Measurements from ENCODE around the gene UTP15. TPM values are rescaled to one million over a fixed set of nuclear protein-coding genes. Genes with fewer than 3 reads are reported as not detected.

The UTP15 gene
- polyA plus RNA-seq, 3 donors = 2.8 to 8.6 (median 2.8) TPM

DNA sequence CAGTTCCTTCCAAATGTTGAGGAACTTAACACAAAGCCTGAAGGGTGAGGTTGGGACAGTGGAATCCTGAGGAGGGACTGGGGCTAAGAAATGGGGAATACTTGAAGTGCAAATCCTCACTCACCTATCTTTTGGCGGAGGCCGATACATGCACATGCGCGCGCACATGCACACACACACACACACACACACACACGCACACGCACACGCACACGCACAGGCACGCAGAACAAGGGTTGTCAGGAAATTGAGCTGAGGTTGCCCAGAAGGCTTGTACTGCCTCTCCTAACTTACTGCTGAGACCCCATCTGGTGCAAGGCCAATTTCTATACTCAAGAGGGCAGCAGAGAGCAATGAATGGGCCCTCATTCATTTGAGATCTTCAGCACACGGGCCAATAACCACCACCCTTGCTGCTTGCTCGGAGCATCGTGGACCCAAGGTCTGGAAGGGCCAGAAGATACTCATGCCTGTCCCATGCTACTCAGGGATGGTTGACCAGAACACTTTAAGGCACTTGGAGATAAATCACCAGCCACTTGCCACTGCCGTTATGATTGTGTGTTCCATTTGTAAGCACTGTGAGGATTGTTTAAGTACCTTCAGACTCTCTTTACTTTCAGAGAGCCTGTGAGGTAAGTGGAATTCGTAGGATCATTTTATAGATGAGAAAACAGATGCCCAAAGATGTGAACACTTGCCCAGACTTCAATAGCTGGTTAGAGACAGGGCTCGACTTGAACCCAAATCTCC lies 45.8 kb upstream of the UTP15 start:
- Mint-ChIP-seq H3K27ac (no peak overlapping the region), H3K27me3 (ENCODE audit: low read depth in 3 of 3) (peaks cover 0 to 1% (median 1%) of the 10 kb centered on the region in 3 donors), H3K4me3 (no peak overlapping the region), H3K36me3 (no peaks in the 10 kb centered on the region), H3K9me3 (no peaks in the 10 kb centered on the region), H3K4me1 (peaks cover 9% of the 10 kb centered on the region)
- no peak overlapping the region for H2AFZ ChIP-seq (ENCODE audit: insufficient read depth, low read depth, low read length, poor library complexity, severe bottlenecking)
- 33% methylated on average over 3 of the region's 16 CpGs for WGBS (ENCODE audit: insufficient coverage)
- no peak overlapping the region for H3K4me3 ChIP-seq (replicated peaks in 1 of 3; ENCODE audit: low read depth in 2 of 3, low read length in 3 of 3)
- intact Hi-C loops (cut with micrococcal nuclease) = loop anchor here in 1 of 2 donors (2.0 kb wide), 1 partner anchor 17 kb away; no protein-coding TSS in a partner anchor
- TF ChIP-seq, protein P1, sequence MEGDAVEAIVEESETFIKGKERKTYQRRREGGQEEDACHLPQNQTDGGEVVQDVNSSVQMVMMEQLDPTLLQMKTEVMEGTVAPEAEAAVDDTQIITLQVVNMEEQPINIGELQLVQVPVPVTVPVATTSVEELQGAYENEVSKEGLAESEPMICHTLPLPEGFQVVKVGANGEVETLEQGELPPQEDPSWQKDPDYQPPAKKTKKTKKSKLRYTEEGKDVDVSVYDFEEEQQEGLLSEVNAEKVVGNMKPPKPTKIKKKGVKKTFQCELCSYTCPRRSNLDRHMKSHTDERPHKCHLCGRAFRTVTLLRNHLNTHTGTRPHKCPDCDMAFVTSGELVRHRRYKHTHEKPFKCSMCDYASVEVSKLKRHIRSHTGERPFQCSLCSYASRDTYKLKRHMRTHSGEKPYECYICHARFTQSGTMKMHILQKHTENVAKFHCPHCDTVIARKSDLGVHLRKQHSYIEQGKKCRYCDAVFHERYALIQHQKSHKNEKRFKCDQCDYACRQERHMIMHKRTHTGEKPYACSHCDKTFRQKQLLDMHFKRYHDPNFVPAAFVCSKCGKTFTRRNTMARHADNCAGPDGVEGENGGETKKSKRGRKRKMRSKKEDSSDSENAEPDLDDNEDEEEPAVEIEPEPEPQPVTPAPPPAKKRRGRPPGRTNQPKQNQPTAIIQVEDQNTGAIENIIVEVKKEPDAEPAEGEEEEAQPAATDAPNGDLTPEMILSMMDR (IDR thresholded peaks at IDR 0.05) = peak; percentile 67
- H3K9ac ChIP-seq (ENCODE audit: insufficient read depth, low read length, poor library complexity, severe bottlenecking) = no peak overlapping the region
- peak; percentile 48 to 61 (median 58) for DNase-seq
- no peaks in the 10 kb centered on the region for H3K36me3 ChIP-seq (replicated peaks in 1 of 2; ENCODE audit: control insufficient read depth in 1 of 2, insufficient read depth in 2 of 2, low read length in 2 of 2)
- H3K4me2 ChIP-seq (replicated peaks; ENCODE audit: extremely low read depth, low read length, poor library complexity, severe bottlenecking) = no peak overlapping the region
- no peaks in the 10 kb centered on the region for H4K20me1 ChIP-seq (ENCODE audit: insufficient read depth, low read length)
- no peaks in the 10 kb centered on the region for H3K4me1 ChIP-seq (ENCODE audit: control insufficient read depth in 1 of 2, insufficient read depth in 2 of 2, low read length in 2 of 2)
- H3K27ac ChIP-seq (ENCODE audit: low read depth in 1 of 2, low read length in 2 of 2) = no peak overlapping the region
- H3K27me3 ChIP-seq (ENCODE audit: control insufficient read depth in 2 of 2, insufficient read depth in 2 of 2, low read length in 2 of 2) = no peaks in the 10 kb centered on the region
- no peaks in the 10 kb centered on the region for H3K79me2 ChIP-seq (ENCODE audit: insufficient read depth, low read length)
- no peaks in the 10 kb centered on the region for H3K9me3 ChIP-seq (replicated peaks in 1 of 2; ENCODE audit: control insufficient read depth in 1 of 2, insufficient read depth in 1 of 2, low read length in 2 of 2)

DNA sequence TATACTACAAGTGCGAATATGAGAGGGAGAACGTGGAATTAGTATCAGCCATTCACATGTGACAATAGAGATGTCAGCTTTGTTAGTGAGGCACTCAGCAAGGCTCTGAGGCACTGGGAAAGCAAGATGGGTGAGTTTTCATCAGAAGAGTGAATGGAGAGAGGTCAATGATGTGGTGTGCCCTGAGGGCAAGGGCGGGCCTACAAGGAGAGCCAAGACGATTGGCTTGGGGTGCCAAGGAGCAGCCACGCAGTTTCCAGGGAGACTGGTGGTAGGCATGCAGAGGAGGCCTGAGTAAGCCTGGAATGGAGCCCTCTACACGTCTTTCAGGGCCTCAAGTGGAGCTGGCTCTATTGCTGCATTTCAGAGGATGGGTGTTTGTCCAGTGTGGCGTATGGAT lies 42.6 kb upstream of the UTP15 start:
- TF ChIP-seq, protein P1 (IDR thresholded peaks at IDR 0.05) = no peak
- H3K4me1 ChIP-seq (ENCODE audit: control insufficient read depth in 1 of 2, insufficient read depth in 2 of 2, low read length in 2 of 2) = no peaks in the 10 kb centered on the region
- no peak overlapping the region for H3K4me3 ChIP-seq (replicated peaks in 1 of 3; ENCODE audit: low read depth in 2 of 3, low read length in 3 of 3)
- H2AFZ ChIP-seq (ENCODE audit: insufficient read depth, low read depth, low read length, poor library complexity, severe bottlenecking) = no peak overlapping the region
- Mint-ChIP-seq H3K4me1 (peaks cover 6% of the 10 kb centered on the region), H3K9me3 (no peaks in the 10 kb centered on the region), H3K4me3 (no peak overlapping the region), H3K27ac (no peak overlapping the region), H3K27me3 (ENCODE audit: low read depth in 3 of 3) (peaks cover 0 to 5% (median 1%) of the 10 kb centered on the region in 3 donors), H3K36me3 (no peaks in the 10 kb centered on the region)
- no peak overlapping the region for H3K27ac ChIP-seq (ENCODE audit: low read depth in 1 of 2, low read length in 2 of 2)
- H3K9me3 ChIP-seq (replicated peaks in 1 of 2; ENCODE audit: control insufficient read depth in 1 of 2, insufficient read depth in 1 of 2, low read length in 2 of 2) = no peaks in the 10 kb centered on the region
- intact Hi-C loops (cut with micrococcal nuclease) = no loop called here
- no peaks in the 10 kb centered on the region for H3K27me3 ChIP-seq (ENCODE audit: control insufficient read depth in 2 of 2, insufficient read depth in 2 of 2, low read length in 2 of 2)
- H4K20me1 ChIP-seq (ENCODE audit: insufficient read depth, low read length) = no peaks in the 10 kb centered on the region
- 98% methylated on average over 7 of the region's 7 CpGs for WGBS (ENCODE audit: insufficient coverage)
- no peak overlapping the region for H3K9ac ChIP-seq (ENCODE audit: insufficient read depth, low read length, poor library complexity, severe bottlenecking)
- DNase-seq = no peak
- H3K36me3 ChIP-seq (replicated peaks in 1 of 2; ENCODE audit: control insufficient read depth in 1 of 2, insufficient read depth in 2 of 2, low read length in 2 of 2) = no peaks in the 10 kb centered on the region
- no peaks in the 10 kb centered on the region for H3K79me2 ChIP-seq (ENCODE audit: insufficient read depth, low read length)
- H3K4me2 ChIP-seq (replicated peaks; ENCODE audit: extremely low read depth, low read length, poor library complexity, severe bottlenecking) = no peak overlapping the region

Measured in CD14-positive monocyte (primary cell).